Measurements from ENCODE around the gene ZAR1L. TPM values are rescaled to one million over a fixed set of nuclear protein-coding genes. Genes with fewer than 3 reads are reported as not detected.

ZAR1L gene
- total RNA-seq, 1 donor = not detected

DNA sequence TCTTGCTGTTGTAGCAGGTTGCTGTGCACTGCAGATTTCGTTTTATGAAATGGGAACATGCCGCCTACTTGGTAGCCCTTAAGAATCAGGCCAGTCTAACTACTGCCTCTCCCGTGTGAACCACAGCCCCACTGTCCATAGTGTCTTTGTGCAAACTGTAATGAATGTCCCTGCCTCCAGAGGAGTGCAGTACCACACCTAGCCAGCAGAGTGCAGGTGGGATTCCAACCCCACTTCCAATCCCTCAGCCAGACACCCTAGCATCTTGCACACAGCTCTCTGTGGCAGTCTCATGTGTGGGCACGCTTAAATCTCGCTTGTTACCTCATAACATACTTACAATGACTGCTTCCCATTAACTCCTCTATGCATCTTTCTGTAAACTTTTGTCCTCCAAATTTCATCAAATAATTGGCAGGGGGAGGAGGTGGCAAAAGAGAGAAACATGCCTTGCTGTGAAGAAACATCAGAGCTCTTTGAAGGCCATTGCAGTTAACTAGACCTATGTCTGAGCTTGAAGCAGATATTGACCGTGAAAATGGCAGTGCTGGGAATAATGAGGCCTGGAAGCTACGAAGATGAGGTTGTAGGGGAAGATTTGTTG is 47.2 kb downstream of the ZAR1L start:
- TF ChIP-seq, protein P1, sequence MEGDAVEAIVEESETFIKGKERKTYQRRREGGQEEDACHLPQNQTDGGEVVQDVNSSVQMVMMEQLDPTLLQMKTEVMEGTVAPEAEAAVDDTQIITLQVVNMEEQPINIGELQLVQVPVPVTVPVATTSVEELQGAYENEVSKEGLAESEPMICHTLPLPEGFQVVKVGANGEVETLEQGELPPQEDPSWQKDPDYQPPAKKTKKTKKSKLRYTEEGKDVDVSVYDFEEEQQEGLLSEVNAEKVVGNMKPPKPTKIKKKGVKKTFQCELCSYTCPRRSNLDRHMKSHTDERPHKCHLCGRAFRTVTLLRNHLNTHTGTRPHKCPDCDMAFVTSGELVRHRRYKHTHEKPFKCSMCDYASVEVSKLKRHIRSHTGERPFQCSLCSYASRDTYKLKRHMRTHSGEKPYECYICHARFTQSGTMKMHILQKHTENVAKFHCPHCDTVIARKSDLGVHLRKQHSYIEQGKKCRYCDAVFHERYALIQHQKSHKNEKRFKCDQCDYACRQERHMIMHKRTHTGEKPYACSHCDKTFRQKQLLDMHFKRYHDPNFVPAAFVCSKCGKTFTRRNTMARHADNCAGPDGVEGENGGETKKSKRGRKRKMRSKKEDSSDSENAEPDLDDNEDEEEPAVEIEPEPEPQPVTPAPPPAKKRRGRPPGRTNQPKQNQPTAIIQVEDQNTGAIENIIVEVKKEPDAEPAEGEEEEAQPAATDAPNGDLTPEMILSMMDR (IDR thresholded peaks at IDR 0.05; ENCODE audit: extremely low read depth, low read depth, low read length) = peak; percentile 19
- Histone ChIP-seq H4K20me1 (ENCODE audit: insufficient read depth, low read length) (no peaks in the 10 kb centered on the region), H3K4me2 (ENCODE audit: insufficient read depth, low read length) (no peak overlapping the region), H3K36me3 (ENCODE audit: insufficient read depth, low read length) (peaks cover 12% of the 10 kb centered on the region), H3K4me1 (ENCODE audit: insufficient read depth, low read length) (no peaks in the 10 kb centered on the region), H3K9me3 (ENCODE audit: low read depth, low read length) (no peaks in the 10 kb centered on the region), H3K27ac (ENCODE audit: low read depth, low read length) (no peak overlapping the region), H3K79me2 (ENCODE audit: insufficient read depth, low read length) (no peaks in the 10 kb centered on the region), H2AFZ (ENCODE audit: low read length) (no peak overlapping the region), H3K4me3 (ENCODE audit: insufficient read depth, low read length) (no peak overlapping the region), H3K27me3 (ENCODE audit: insufficient read depth, low read length) (no peaks in the 10 kb centered on the region)
- DNase-seq (ENCODE audit: insufficient read length, low spot score, missing footprints) = no peak

DNA sequence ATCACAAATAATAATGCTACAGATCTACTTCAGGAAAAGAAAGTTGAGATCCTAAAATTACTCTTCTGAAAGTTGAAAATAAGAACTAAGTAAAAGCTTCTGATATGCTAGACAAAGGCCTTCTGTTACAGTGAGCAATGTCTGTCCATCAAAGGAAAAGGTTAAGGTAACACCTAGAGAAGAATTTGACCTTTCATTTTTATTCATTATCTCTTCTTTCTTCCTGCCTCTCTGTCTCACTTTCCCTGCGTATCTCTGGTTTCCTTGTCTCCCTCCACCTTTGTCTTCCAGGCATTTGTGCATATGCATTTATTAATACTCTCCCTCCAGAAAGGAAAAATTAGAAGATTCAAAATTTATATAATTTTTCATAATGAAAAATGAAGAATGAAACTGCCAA is 49.0 kb downstream of the ZAR1L start:
- H3K9me3 ChIP-seq (ENCODE audit: low read depth, low read length) = no peaks in the 10 kb centered on the region
- peaks cover 3% of the 10 kb centered on the region for H3K4me1 ChIP-seq (ENCODE audit: insufficient read depth, low read length)
- peaks cover 12% of the 10 kb centered on the region for H3K36me3 ChIP-seq (ENCODE audit: insufficient read depth, low read length)
- no peaks in the 10 kb centered on the region for H4K20me1 ChIP-seq (ENCODE audit: insufficient read depth, low read length)
- no peaks in the 10 kb centered on the region for H3K27me3 ChIP-seq (ENCODE audit: insufficient read depth, low read length)
- TF ChIP-seq, protein P1 (IDR thresholded peaks at IDR 0.05; ENCODE audit: extremely low read depth, low read depth, low read length) = no peak
- no peak overlapping the region for H3K4me3 ChIP-seq (ENCODE audit: insufficient read depth, low read length)
- H2AFZ ChIP-seq (ENCODE audit: low read length) = no peak overlapping the region
- no peak overlapping the region for H3K27ac ChIP-seq (ENCODE audit: low read depth, low read length)
- H3K79me2 ChIP-seq (ENCODE audit: insufficient read depth, low read length) = no peaks in the 10 kb centered on the region
- H3K4me2 ChIP-seq (ENCODE audit: insufficient read depth, low read length) = no peak overlapping the region
- DNase-seq (ENCODE audit: insufficient read length, low spot score, missing footprints) = no peak

DNA sequence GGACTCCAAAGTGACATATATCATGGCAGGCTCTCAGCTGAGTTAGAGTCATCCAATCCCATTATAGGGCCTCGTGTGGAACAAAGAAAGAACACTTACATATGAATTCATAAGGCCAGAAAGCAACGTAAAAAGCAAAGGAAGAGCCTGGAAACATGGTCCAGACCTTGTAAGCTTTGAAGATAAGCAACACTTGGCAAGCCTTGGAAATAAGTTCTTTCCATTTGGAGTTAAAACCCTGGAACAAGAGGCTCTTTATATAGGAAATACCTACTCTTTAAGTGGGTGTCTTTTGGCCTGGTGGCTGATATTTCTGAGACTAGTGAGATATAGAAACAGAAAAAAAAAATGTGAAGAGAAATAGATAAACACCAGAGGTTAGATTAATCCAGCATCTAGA is 49.4 kb downstream of the ZAR1L start:
- H3K36me3 ChIP-seq (ENCODE audit: insufficient read depth, low read length) = peaks cover 12% of the 10 kb centered on the region
- H3K79me2 ChIP-seq (ENCODE audit: insufficient read depth, low read length) = no peaks in the 10 kb centered on the region
- DNase-seq (ENCODE audit: insufficient read length, low spot score, missing footprints) = no peak
- peaks cover 7% of the 10 kb centered on the region for H3K4me1 ChIP-seq (ENCODE audit: insufficient read depth, low read length)
- H3K27ac ChIP-seq (ENCODE audit: low read depth, low read length) = no peak overlapping the region
- no peaks in the 10 kb centered on the region for H3K27me3 ChIP-seq (ENCODE audit: insufficient read depth, low read length)
- TF ChIP-seq, protein P1 (IDR thresholded peaks at IDR 0.05; ENCODE audit: extremely low read depth, low read depth, low read length) = no peak
- no peak overlapping the region for H3K4me3 ChIP-seq (ENCODE audit: insufficient read depth, low read length)
- H3K9me3 ChIP-seq (ENCODE audit: low read depth, low read length) = no peaks in the 10 kb centered on the region
- no peaks in the 10 kb centered on the region for H4K20me1 ChIP-seq (ENCODE audit: insufficient read depth, low read length)
- H2AFZ ChIP-seq (ENCODE audit: low read length) = no peak overlapping the region
- no peak overlapping the region for H3K4me2 ChIP-seq (ENCODE audit: insufficient read depth, low read length)

DNA sequence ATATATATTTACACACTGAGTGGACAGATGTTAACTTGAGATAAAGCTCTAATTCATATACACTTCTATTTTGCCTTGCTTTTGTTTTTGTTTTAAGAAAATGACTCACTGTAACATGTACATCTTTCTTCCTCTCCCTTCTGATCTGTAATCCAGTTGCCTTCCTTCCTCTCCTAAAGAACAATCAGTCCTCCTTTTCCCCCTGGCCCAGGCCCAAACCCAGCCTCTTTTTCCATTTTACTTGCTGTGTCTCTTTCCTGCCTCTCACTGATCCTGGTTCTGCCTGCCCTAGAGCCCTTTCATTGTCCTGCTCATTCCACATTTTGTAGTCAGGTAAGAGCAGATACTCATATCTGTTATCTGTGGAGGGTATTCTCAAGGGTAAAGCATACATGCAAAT is 50.8 kb downstream of the ZAR1L start:
- DNase-seq (ENCODE audit: insufficient read length, low spot score, missing footprints) = no peak
- no peak overlapping the region for H3K4me2 ChIP-seq (ENCODE audit: insufficient read depth, low read length)

More for the DNA sequence above, 50.8 kb downstream of the ZAR1L start:
- TF ChIP-seq, protein P1 (IDR thresholded peaks at IDR 0.05; ENCODE audit: extremely low read depth, low read depth, low read length) = no peak
- Histone ChIP-seq H3K4me3 (ENCODE audit: insufficient read depth, low read length) (no peak overlapping the region), H3K27me3 (ENCODE audit: insufficient read depth, low read length) (no peaks in the 10 kb centered on the region), H2AFZ (ENCODE audit: low read length) (no peak overlapping the region), H3K36me3 (ENCODE audit: insufficient read depth, low read length) (peaks cover 12% of the 10 kb centered on the region), H3K4me1 (ENCODE audit: insufficient read depth, low read length) (peaks cover 7% of the 10 kb centered on the region), H3K9me3 (ENCODE audit: low read depth, low read length) (no peaks in the 10 kb centered on the region), H3K79me2 (ENCODE audit: insufficient read depth, low read length) (no peaks in the 10 kb centered on the region), H3K27ac (ENCODE audit: low read depth, low read length) (no peak overlapping the region), H4K20me1 (ENCODE audit: insufficient read depth, low read length) (no peaks in the 10 kb centered on the region)
